Measurements from ENCODE around the gene TGFBR3L.
"Not testable (repeated sequence)": the region's sequence is repeated elsewhere in the genome, so short reads cannot be mapped to it uniquely, and the experiment has no call there.

Gene TGFBR3L

GRCh38 chr19:7879836-7880235, 34.8 kb upstream of the TGFBR3L start:
- DNase-seq (ENCODE audit: low spot score) = no peak

GRCh38 chr19:7881910-7882309, 32.7 kb upstream of the TGFBR3L start:
- DNase-seq (ENCODE audit: low spot score) = no peak

- DNase-seq (ENCODE audit: low spot score) = no peak
Observed at GRCh38 chr19:7883105-7883504, 31.5 kb upstream of the TGFBR3L start.

DNA sequence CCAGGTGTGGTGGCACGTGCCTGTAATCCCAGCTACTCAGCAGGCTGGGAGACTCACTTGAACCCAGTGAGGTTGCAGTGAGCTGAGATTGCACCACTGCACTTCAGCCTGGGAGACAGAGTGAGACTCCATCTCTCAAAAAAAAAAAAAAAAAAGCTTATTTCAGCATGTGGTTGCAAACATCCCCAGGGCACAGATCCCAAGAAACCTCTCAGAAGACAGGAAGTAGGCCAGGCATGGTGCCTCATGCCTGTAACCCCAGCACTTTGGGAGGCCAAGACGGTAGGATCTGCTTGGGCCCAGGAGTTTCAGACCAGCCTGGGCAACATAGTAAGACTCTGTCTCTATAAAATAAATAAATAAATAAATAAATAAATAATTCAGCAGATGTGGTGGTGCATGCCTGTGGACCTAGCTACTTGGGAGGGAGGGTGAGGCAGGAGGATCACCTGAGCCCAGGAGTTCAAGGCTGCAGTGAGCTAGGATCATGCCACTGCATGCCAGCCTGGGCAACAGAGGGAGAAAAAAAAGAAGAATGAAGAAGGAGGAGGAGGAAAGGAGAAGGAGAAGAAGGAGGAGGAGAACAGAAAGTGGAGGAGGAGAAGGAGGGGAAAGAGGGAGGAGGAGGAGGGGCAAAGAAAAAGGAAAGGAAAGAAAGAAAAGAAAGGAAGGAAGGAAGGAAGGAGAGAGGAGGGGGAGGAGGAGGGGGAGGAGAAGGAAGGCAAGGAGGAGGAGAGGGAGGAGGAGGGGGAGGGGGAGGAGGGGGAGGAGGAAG, 30.6 kb upstream of the TGFBR3L start:
- DNase-seq (ENCODE audit: low spot score) = no peak

- DNase-seq (ENCODE audit: low spot score) = no peak
Observed at GRCh38 chr19:7885818-7886217, 28.8 kb upstream of the TGFBR3L start.

DNA sequence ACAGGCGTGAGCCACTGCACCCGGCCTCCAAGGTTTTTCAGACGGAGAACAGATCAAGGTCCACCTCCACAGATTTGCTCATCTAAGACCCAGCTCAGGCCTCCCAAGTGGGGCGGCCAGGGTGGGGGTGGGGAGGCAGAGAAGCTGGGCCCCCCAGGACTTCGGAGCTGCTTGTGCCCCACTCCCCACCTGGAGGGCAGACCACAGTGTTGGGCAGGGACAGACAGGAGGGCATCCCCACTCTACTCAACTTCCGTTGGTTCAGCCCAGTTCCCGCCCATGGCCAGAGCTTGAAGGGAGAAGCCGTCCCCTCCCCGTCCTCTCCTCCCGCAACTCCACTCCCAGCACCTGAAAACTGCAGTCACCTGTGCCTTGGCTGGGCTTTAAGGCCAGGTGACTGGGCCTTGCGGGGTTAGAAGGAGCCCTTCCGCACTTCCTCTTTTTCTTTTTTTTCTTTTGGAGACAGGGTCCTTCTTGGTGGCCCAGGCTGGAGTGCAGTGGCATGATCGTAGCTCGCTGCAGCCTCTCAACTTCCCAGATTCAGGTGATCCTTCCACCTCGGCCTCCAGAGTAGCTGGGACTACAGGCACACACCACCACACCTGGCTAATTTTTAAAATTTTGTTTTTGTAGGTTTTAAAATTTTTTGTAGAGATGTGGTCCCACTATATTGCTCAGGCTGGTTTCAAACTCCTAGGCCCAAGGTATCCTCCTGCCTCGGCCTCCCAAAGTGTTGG, 27.1 kb upstream of the TGFBR3L start:
- DNase-seq (ENCODE audit: low spot score) = no peak

- peak; percentile 82 for DNase-seq (ENCODE audit: low spot score)
Observed at GRCh38 chr19:7888145-7888825, 26.3 kb upstream of the TGFBR3L start, which contains the start of gene LRRC8E. TSS of gene LRRC8E (plus strand) at chr19:7888510. CDS start at chr19:7895604, 7,094 bp downstream.

DNA sequence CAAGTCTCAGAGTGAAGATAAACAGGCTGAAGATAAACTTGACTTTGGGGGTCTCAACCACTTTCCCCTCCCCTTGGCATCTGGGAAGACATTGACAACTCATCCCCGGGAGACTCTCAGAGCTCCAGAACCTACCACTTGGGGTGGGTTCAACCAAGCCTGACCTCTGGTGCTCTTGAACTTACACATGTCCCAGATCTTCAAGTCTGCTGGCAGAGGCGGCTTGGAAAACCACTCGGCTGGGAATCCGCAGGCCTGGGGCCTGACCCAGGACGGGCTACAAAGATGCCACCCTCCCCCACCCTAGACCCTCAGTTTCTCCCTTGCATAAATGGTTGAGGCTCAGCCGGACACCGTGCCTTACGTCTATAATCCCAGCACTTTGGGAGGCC, 25.8 kb upstream of the TGFBR3L start:
- DNase-seq (ENCODE audit: low spot score) = no peak

DNA sequence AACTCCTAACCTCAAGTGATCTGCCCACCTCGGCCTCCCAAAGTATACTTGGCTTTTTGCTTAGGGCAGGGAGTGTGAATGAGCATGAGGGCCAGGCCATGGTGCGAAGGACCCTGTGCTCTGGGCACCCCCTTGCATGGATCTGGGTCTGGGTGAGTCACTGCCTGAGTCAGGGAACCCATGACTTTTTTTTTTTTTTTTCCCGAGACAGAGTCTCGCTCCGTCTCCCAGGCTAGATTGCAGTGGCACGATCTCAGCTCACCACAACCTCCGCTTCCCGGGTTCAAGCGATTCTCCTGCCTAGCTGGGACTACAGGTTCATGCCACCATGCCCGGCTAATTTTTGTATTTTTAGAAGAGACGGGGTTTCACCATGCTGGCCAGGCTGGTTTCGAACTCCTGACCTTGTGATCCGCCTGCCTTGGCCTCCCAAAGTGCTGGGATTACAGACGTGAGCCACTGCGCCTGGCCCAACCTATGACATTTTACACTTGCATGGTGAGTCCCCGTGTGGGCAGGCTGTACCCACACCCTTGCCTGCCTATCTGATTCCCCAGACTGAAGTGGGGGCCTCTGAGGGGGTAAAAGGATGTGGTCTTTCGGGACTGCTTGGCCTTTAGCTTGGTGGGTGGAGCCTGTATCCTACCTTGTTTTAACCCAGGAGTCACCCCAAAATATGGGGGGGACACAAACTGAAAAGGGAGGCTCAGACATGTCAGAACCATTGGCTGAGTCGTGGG, 21.1 kb upstream of the TGFBR3L start:
- DNase-seq (ENCODE audit: low spot score) = not testable (repeated sequence)

GRCh38 chr19:7894612-7895309, 19.9 kb upstream of the TGFBR3L start:
- DNase-seq (ENCODE audit: low spot score) = no peak

GRCh38 chr19:7895565-7895964, 19.1 kb upstream of the TGFBR3L start:
- no peak for DNase-seq (ENCODE audit: low spot score)

DNA sequence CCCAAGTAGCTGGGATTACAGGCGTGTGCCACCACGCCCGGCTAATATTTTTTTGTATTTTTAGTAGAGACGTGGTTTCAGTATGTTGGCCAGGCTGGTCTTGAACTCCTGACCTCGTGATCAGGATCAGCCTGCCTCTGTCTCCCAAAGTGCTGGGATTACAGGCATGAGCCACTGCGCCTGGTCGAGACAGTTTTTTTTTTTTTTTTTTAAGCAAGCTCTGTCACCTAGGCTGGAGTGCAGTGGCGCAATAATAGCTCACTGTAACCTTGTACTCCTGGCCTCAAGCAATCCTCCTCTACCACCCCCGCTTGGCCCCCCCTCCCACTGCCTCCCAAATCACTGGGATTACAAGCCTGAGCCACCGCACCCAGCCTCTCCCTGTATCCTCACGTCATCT, 17.3 kb upstream of the TGFBR3L start:
- no peak for DNase-seq (ENCODE audit: low spot score)

DNA sequence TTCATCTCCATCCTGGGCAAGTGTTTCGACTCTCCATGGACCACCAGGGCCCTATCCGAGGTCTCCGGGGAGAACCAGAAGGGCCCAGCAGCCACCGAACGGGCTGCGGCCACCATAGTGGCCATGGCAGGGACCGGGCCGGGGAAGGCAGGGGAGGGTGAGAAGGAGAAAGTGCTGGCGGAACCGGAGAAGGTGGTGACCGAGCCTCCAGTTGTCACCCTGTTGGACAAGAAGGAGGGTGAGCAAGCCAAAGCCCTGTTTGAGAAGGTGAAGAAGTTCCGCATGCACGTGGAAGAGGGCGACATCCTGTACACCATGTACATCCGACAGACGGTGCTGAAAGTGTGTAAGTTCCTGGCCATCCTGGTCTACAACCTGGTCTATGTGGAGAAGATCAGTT, 15.7 kb upstream of the TGFBR3L start:
- no peak for DNase-seq (ENCODE audit: low spot score)

DNA sequence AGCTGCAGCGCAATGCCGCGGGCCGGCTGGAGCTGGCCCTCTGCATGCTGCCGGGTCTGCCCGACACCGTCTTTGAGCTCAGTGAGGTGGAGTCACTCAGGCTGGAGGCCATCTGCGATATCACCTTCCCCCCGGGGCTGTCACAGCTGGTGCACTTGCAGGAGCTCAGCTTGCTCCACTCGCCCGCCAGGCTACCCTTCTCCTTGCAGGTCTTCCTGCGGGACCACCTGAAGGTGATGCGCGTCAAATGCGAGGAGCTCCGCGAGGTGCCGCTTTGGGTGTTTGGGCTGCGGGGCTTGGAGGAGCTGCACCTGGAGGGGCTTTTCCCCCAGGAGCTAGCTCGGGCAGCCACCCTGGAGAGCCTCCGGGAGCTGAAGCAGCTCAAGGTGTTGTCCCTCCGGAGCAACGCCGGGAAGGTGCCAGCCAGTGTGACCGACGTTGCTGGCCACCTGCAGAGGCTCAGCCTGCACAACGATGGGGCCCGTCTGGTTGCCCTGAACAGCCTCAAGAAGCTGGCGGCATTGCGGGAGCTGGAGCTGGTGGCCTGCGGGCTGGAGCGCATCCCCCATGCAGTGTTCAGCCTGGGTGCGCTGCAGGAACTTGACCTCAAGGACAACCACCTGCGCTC, 14.8 kb upstream of the TGFBR3L start:
- no peak for DNase-seq (ENCODE audit: low spot score)

DNA sequence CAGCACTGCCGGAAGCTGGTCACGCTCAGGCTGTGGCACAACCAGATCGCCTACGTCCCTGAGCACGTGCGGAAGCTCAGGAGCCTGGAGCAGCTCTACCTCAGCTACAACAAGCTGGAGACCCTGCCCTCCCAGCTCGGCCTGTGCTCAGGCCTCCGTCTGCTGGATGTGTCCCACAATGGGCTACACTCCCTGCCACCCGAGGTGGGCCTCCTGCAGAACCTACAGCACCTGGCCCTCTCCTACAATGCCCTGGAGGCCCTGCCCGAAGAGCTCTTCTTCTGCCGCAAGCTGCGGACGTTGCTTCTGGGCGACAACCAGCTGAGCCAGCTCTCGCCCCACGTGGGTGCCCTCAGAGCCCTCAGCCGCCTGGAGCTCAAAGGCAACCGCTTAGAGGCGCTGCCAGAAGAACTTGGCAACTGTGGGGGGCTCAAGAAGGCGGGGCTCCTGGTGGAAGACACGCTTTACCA, 14.2 kb upstream of the TGFBR3L start:
- no peak for DNase-seq (ENCODE audit: low spot score)

GRCh38 chr19:7900931-7901330, 13.7 kb upstream of the TGFBR3L start:
- DNase-seq (ENCODE audit: low spot score) = no peak

- DNase-seq (ENCODE audit: low spot score) = no peak
Observed at GRCh38 chr19:7901337-7901736, 13.3 kb upstream of the TGFBR3L start.

DNA sequence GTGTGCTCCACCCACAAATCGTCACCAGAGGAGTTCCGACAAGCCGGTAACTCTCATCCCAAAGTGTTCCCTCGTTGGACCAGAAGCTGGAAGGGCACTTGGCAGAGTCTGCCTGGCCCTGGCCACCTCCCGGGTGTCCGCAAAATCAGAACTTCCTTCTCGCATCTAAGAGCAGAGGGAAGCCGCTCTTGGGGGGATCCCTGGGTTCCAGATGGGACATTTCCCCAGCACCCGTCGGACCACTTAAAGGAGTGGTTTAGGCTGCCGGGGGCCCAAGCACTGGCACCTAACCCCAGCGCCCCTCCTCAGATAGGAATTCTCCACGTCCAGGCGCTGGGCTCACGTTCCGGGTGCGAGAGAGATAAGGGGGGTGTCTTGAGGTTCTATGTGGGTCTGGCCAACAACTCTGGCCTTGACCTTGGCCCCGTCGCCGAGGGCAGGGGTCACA, 11.8 kb upstream of the TGFBR3L start:
- DNase-seq (ENCODE audit: low spot score) = no peak

GRCh38 chr19:7903244-7904073, 11.2 kb upstream of the TGFBR3L start, which contains the start of gene MAP2K7:
TSS of gene MAP2K7 (plus strand) at chr19:7903877. CDS start at chr19:7903945, 68 bp downstream.
- DNase-seq (ENCODE audit: low spot score) = peak; percentile 100

Measured in ecto neural progenitor cell (in vitro differentiated cells).